ENCODE results near the gene MID1IP1. TPM values are rescaled to one million over a fixed set of nuclear protein-coding genes. Genes with fewer than 3 reads are reported as not detected.

The MID1IP1 gene
- total RNA-seq, 1 experiment from 2014 or later = 59.2 TPM

GRCh38 chrX:38811515-38812243 is 10.4 kb downstream of the MID1IP1 start:
- no peak for DNase-seq (ENCODE audit: low spot score)

DNA sequence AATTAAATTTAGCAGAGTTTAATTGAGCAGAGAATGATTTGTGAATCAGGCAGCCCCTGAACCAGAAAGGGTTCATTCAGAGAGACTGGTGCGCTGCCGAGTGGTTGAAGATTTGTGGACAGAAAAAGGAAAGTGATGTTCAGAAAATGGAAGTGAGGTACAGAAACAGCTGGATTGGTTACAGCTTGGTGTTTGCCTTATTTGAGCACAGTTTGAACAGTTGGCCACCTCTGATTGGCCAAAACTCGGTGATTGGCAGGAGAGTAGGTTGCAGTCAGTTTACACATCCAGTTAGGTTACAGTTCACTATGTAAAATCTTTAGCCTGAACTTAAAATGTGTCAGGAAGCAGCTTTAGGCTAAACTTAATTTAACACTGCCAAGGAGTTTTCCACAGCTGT is 14.9 kb downstream of the MID1IP1 start:
- DNase-seq (ENCODE audit: low spot score) = no peak

DNA sequence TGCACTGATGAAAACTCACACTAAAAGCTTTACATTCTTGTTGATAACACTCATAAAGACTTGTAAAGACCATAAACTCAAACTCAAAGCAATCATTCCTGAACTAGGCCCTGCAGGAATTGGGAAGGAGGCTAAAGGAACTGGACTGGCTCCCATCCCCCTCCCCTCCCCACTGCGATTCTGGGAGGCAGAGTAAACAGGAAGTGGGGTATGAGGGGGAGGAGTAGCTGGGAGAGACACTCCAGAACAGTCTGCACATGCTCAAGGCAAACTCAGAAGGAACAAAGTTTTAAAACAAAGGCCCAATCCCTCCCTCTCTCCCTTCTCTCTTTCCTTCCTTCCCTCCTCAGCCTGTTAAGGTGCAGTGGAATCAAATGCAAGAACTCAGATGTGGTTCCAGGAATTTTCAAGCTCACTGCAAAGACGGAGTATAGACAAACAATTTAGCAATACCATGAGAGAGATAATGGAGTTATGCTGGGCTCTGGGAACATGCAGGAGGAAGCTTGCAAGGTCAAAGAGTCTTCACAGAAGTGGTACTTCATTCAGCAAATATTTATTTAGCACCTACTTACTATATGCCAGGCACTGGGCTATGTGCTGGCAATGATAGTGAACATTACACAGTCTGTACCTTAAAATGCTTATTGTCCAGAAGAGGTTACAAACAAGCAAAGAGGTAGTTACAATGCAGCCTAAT is 15.9 kb downstream of the MID1IP1 start:
- DNase-seq (ENCODE audit: low spot score) = no peak

DNA sequence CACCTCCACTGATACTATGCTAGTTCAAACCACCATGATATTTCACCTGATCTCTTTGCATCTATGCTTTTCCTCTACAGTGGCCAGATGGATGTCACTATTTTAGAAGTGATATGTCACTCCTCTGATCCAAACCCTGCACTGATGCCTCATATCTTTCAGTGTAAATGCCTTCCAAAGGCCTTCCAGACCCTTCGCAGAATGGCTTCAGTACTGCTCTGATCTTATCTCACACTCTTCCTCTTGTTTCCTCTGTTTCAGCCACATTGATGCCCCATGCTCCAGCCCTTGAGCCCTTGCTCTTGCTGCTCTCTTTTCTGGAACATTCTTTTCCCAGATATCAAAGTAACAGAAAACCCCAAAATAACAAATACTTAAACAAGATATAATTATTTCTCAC is 17.9 kb downstream of the MID1IP1 start:
- no peak for DNase-seq (ENCODE audit: low spot score)

- DNase-seq (ENCODE audit: low spot score) = no peak
Measured at GRCh38 chrX:38819709-38820108, 18.4 kb downstream of the MID1IP1 start.

DNA sequence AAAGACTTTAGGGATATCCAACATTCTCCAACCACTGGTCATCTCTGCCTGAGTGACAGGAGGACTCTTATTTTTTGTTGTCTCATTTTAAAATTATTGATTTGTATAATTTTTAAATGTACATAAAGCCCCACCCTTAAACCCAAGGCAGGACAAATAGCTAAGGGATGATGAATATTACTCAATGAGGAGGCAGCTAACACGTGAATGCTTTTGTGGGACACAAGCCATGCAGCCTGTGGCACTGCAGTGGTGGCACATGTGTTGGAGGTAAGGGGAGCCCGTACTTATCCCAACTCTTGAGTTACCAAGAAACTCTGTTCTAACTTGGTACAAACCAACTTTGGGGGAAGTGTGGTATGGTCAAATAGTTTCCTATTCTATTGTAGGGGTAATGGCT is 19.5 kb downstream of the MID1IP1 start:
- no peak for DNase-seq (ENCODE audit: low spot score)

GRCh38 chrX:38824176-38824575 is 22.9 kb downstream of the MID1IP1 start:
- DNase-seq (ENCODE audit: low spot score) = no peak

- DNase-seq (ENCODE audit: low spot score) = no peak
Measured at GRCh38 chrX:38831949-38832348, 30.7 kb downstream of the MID1IP1 start.

- DNase-seq (ENCODE audit: low spot score) = no peak
Measured at GRCh38 chrX:38837389-38837788, 36.1 kb downstream of the MID1IP1 start.

GRCh38 chrX:38839277-38839676 is 38.0 kb downstream of the MID1IP1 start:
- no peak for DNase-seq (ENCODE audit: low spot score)

DNA sequence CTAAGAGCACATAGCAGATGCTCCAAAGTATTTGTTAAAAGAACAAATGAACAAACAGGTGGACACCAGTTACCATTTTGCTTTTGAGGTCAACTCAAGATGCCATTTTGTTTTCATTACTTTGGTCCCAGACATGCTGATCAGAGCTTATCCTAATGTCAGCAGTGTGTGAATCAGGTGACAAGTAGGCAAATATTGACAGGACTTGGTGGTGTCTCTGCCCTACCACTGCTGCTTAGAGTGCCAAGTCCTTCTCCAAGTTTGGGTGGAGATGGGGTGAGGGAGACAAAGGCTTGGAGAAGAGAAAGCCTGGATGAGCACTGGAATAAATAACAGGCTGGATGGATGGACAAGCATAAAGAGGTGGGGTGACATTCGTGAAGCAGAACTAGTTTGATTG is 38.7 kb downstream of the MID1IP1 start:
- no peak for DNase-seq (ENCODE audit: low spot score)

DNA sequence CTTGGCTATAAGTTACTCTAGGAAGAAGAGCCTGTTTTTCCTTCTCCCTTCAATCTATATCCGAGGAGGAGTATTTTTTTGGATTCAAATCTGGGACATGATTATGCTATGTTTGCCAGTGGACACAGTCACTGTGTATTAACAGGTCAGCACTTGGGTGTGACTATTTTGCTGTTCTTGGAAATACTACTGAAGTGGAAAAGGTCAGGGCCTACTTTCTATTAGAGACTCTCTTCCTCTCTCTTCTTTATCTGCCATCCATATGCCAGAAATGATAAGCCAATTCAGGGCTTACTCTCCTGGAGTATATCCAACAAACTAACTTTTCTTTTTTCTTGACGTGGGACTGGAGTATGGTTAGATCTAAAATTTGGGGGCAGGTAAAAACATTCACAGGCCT is 40.5 kb downstream of the MID1IP1 start:
- no peak for DNase-seq (ENCODE audit: low spot score)

GRCh38 chrX:38845426-38845825 is 44.2 kb downstream of the MID1IP1 start:
- DNase-seq (ENCODE audit: low spot score) = no peak

- DNase-seq (ENCODE audit: low spot score) = no peak
Measured at GRCh38 chrX:38847206-38847902, 46.1 kb downstream of the MID1IP1 start.

- DNase-seq (ENCODE audit: low spot score) = no peak
Measured at GRCh38 chrX:38847903-38848230, 46.6 kb downstream of the MID1IP1 start.

- no peak for DNase-seq (ENCODE audit: low spot score)
Measured at GRCh38 chrX:38848671-38849455, 47.6 kb downstream of the MID1IP1 start.

DNA sequence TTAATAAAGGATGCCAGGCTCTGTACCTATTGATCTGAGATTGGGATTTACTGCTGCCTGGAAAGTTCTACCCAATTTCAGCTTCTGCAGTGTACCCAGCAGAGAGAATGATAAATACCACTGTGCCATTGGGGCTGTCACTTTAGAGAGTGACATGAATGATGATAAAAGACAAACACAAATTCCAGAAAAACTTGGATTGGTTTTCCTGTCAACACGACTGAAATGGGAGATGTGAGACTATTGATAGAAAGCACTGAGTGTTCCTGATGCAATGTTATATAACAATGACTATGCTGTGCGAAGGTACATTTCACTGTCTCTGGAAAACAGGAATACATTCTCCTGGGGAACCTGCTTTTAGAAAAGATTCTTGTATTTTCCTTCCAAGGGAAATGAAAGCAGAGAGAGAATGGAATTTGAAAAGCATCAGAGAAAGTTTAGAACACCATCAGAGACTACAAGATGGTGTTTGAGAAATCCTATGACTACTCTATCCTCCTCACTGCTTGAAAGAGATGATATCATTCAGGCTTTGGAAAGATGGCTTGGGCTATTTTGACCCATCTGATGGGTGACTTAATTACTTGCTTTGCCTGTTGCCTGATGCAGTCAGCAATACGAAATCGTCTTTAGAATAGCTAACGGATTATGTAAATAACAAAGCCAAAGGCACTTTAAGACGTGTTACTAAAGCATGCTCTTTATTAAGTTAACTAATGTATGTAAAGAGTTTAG is 49.7 kb downstream of the MID1IP1 start:
- no peak for DNase-seq (ENCODE audit: low spot score)

DNA sequence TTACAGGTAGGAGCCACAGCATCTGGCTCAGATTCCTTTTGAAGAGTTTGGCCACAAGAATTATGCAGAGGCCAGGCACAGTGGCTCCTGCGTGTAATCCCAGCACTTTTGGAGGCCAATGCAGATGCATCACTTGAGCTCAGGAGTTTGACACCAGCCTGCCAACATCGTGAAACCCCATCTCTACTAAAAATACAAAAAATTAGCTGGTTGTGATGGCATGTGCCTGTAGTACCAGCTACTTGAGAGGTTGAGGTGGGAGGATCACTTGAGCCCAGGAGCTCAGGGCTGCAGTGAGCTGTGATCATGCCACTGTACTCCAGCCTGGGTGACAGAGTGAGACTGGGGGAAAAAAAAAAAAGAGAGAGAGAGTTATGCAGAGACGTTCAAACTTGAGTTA is 53.0 kb downstream of the MID1IP1 start:
- DNase-seq (ENCODE audit: low spot score) = no peak
